ENCODE results near the gene GSTM2.

The GSTM2 gene

DNA sequence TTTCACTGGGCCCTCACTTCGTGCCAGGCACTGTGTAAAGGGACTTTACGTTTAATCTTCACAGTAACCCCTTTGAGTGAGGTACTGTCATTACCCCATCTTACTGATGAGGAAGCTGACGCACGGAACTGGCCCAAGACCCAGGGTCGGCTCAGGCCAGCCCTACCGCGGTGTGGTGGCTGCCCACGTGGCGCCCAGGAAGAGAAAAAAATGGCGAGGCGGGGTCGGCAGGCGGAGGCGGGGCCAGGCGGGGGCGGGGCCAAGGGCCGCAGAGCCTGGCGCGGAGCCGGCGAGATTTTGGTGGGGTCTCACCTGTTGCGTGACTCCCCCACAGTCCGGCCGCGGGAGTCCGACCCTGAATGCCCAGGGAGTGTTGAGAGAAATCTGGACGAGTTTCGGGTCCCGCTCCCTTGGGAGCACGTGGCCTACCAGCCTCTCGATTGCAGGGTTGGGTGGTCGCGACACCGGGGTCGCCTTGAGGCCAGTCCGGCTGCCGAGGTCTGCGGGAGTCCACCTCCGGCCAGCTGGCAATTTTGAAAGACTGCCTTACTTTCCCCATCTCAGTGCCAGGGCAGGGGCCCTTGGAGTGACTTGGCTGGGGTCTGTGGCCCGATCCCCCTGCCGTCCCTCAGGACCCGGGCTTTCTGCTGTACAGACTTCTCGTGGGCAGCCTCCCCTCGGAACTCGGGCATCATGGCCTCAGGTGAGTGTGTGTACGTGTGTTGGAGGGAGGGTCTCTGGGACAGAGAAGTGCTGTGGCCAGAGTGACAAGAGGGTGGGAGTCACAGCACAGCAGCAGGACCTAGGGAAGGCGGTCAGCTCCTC lies 48.1 kb upstream of the GSTM2 start, which contains the start of the genes AMPD2 and GNAT2 (continued):
- TF ChIP-seq, protein P1, sequence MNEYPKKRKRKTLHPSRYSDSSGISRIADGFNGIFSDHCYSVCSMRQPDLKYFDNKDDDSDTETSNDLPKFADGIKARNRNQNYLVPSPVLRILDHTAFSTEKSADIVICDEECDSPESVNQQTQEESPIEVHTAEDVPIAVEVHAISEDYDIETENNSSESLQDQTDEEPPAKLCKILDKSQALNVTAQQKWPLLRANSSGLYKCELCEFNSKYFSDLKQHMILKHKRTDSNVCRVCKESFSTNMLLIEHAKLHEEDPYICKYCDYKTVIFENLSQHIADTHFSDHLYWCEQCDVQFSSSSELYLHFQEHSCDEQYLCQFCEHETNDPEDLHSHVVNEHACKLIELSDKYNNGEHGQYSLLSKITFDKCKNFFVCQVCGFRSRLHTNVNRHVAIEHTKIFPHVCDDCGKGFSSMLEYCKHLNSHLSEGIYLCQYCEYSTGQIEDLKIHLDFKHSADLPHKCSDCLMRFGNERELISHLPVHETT (tag by site-specific recombination; IDR thresholded peaks at IDR 0.05), result 0 out of 2 replicates have a peak, but pooled peaks have one; percentile 37
- TF ChIP-seq KLF16 (tag by site-specific recombination; IDR thresholded peaks at IDR 0.05) (peak; percentile 67), EGR2 (tag by site-specific recombination; IDR thresholded peaks at IDR 0.05; ENCODE audit: low read depth) (peak; percentile 68; the same call in 1 of the 2 replicates), KLF1 (tag by site-specific recombination; IDR thresholded peaks at IDR 0.05) (0 out of 2 replicates have a peak, but pooled peaks have one; percentile 10), KLF9 (tag by site-specific recombination; IDR thresholded peaks at IDR 0.05; ENCODE audit: low read depth) (peak; percentile 90)
- TF ChIP-seq, protein P2, sequence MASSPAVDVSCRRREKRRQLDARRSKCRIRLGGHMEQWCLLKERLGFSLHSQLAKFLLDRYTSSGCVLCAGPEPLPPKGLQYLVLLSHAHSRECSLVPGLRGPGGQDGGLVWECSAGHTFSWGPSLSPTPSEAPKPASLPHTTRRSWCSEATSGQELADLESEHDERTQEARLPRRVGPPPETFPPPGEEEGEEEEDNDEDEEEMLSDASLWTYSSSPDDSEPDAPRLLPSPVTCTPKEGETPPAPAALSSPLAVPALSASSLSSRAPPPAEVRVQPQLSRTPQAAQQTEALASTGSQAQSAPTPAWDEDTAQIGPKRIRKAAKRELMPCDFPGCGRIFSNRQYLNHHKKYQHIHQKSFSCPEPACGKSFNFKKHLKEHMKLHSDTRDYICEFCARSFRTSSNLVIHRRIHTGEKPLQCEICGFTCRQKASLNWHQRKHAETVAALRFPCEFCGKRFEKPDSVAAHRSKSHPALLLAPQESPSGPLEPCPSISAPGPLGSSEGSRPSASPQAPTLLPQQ (tag by site-specific recombination; IDR thresholded peaks at IDR 0.05), result peak; percentile 60; the same call in 1 of the 2 replicates

DNA sequence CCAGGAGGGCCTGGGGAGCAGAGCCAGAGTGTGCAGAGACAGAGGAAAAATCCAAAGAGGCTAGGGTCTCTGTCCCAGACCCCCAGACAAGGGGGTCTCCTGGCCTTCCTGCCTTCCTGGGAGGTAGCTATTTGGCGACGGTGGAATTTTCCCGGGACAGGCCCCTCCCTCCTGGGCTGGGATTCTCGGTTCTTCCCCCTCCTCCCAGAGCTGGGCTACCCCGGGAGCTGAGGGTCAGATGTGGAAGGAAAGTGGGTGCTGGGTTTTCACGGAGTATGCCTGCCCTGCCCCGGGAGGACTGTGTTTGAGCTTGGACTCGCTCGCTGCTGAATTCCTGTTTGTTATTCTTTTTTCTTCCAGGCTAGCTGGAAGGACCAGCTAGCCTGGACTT lies 47.5 kb upstream of the GSTM2 start:
- ChIA-PET POLR2A (interaction anchor here (0.9 to 2.4 kb wide), 5 partner anchors 8 to 73 kb away, joined by 3 to 29 read pairs (median 3); partner anchors contain the start of gene GNAI3), CTCF (interaction anchor here (0.6 to 2.0 kb wide), 10 partner anchors 11 to 520 kb away, joined by 3 to 18 read pairs (median 4); partner anchors contain the start of genes AHCYL1 and GNAI3)
- TF ChIP-seq, protein P3, sequence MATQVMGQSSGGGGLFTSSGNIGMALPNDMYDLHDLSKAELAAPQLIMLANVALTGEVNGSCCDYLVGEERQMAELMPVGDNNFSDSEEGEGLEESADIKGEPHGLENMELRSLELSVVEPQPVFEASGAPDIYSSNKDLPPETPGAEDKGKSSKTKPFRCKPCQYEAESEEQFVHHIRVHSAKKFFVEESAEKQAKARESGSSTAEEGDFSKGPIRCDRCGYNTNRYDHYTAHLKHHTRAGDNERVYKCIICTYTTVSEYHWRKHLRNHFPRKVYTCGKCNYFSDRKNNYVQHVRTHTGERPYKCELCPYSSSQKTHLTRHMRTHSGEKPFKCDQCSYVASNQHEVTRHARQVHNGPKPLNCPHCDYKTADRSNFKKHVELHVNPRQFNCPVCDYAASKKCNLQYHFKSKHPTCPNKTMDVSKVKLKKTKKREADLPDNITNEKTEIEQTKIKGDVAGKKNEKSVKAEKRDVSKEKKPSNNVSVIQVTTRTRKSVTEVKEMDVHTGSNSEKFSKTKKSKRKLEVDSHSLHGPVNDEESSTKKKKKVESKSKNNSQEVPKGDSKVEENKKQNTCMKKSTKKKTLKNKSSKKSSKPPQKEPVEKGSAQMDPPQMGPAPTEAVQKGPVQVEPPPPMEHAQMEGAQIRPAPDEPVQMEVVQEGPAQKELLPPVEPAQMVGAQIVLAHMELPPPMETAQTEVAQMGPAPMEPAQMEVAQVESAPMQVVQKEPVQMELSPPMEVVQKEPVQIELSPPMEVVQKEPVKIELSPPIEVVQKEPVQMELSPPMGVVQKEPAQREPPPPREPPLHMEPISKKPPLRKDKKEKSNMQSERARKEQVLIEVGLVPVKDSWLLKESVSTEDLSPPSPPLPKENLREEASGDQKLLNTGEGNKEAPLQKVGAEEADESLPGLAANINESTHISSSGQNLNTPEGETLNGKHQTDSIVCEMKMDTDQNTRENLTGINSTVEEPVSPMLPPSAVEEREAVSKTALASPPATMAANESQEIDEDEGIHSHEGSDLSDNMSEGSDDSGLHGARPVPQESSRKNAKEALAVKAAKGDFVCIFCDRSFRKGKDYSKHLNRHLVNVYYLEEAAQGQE (tag by site-specific recombination; IDR thresholded peaks at IDR 0.05), result 0 out of 2 replicates have a peak, but pooled peaks have one; percentile 11
- TF ChIP-seq IKZF3 (tag by site-specific recombination; IDR thresholded peaks at IDR 0.05) (peak; percentile 72; the same call in 1 of the 2 replicates), BCL11A (tag by site-specific recombination; IDR thresholded peaks at IDR 0.05; ENCODE audit: low read depth) (peak; percentile 42; the same call in 1 of the 2 replicates), ZNF354C (tag by site-specific recombination; IDR thresholded peaks at IDR 0.05; ENCODE audit: borderline replicate concordance, low read depth) (no peak), ZBTB20 (tag by site-specific recombination; IDR thresholded peaks at IDR 0.05) (peak; percentile 73)
- TF ChIP-seq, protein P4, sequence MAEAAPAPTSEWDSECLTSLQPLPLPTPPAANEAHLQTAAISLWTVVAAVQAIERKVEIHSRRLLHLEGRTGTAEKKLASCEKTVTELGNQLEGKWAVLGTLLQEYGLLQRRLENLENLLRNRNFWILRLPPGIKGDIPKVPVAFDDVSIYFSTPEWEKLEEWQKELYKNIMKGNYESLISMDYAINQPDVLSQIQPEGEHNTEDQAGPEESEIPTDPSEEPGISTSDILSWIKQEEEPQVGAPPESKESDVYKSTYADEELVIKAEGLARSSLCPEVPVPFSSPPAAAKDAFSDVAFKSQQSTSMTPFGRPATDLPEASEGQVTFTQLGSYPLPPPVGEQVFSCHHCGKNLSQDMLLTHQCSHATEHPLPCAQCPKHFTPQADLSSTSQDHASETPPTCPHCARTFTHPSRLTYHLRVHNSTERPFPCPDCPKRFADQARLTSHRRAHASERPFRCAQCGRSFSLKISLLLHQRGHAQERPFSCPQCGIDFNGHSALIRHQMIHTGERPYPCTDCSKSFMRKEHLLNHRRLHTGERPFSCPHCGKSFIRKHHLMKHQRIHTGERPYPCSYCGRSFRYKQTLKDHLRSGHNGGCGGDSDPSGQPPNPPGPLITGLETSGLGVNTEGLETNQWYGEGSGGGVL (tag by site-specific recombination; IDR thresholded peaks at IDR 0.05), result peak; percentile 73
- TF ChIP-seq, protein P5, sequence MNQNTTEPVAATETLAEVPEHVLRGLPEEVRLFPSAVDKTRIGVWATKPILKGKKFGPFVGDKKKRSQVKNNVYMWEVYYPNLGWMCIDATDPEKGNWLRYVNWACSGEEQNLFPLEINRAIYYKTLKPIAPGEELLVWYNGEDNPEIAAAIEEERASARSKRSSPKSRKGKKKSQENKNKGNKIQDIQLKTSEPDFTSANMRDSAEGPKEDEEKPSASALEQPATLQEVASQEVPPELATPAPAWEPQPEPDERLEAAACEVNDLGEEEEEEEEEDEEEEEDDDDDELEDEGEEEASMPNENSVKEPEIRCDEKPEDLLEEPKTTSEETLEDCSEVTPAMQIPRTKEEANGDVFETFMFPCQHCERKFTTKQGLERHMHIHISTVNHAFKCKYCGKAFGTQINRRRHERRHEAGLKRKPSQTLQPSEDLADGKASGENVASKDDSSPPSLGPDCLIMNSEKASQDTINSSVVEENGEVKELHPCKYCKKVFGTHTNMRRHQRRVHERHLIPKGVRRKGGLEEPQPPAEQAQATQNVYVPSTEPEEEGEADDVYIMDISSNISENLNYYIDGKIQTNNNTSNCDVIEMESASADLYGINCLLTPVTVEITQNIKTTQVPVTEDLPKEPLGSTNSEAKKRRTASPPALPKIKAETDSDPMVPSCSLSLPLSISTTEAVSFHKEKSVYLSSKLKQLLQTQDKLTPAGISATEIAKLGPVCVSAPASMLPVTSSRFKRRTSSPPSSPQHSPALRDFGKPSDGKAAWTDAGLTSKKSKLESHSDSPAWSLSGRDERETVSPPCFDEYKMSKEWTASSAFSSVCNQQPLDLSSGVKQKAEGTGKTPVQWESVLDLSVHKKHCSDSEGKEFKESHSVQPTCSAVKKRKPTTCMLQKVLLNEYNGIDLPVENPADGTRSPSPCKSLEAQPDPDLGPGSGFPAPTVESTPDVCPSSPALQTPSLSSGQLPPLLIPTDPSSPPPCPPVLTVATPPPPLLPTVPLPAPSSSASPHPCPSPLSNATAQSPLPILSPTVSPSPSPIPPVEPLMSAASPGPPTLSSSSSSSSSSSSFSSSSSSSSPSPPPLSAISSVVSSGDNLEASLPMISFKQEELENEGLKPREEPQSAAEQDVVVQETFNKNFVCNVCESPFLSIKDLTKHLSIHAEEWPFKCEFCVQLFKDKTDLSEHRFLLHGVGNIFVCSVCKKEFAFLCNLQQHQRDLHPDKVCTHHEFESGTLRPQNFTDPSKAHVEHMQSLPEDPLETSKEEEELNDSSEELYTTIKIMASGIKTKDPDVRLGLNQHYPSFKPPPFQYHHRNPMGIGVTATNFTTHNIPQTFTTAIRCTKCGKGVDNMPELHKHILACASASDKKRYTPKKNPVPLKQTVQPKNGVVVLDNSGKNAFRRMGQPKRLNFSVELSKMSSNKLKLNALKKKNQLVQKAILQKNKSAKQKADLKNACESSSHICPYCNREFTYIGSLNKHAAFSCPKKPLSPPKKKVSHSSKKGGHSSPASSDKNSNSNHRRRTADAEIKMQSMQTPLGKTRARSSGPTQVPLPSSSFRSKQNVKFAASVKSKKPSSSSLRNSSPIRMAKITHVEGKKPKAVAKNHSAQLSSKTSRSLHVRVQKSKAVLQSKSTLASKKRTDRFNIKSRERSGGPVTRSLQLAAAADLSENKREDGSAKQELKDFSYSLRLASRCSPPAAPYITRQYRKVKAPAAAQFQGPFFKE (tag by site-specific recombination; IDR thresholded peaks at IDR 0.05; ENCODE audit: borderline replicate concordance), result no peak
- Histone ChIP-seq H3K9me3 (ENCODE audit: control insufficient read depth, insufficient read depth, low read depth, low read length) (no peaks in the 10 kb centered on the region), H3K27ac (ENCODE audit: extremely low read depth, low read depth, low read length) (peak overlapping the region; percentile 78), H3K4me3 (ENCODE audit: low read depth, low read length) (peak overlapping the region; percentile 73), H3K36me3 (ENCODE audit: control insufficient read depth in 2 of 2, insufficient read depth in 1 of 2, low read length in 2 of 2) (peaks cover 0 to 4% of the 10 kb centered on the region in 2 experiments; a peak in 1 of 3 replicates), H3K4me1 (ENCODE audit: control insufficient read depth, insufficient read depth, low read length) (peaks cover 4% of the 10 kb centered on the region; the same call in 1 of the 2 replicates)

All from HEK293 (cell line).